Measurements from ENCODE around the gene IGSF23. TPM values are rescaled to one million over a fixed set of nuclear protein-coding genes. Genes with fewer than 3 reads are reported as not detected.

Gene IGSF23
- polyA plus RNA-seq, 4 donors: 5.8 to 54.3 (median 17.3) TPM

DNA sequence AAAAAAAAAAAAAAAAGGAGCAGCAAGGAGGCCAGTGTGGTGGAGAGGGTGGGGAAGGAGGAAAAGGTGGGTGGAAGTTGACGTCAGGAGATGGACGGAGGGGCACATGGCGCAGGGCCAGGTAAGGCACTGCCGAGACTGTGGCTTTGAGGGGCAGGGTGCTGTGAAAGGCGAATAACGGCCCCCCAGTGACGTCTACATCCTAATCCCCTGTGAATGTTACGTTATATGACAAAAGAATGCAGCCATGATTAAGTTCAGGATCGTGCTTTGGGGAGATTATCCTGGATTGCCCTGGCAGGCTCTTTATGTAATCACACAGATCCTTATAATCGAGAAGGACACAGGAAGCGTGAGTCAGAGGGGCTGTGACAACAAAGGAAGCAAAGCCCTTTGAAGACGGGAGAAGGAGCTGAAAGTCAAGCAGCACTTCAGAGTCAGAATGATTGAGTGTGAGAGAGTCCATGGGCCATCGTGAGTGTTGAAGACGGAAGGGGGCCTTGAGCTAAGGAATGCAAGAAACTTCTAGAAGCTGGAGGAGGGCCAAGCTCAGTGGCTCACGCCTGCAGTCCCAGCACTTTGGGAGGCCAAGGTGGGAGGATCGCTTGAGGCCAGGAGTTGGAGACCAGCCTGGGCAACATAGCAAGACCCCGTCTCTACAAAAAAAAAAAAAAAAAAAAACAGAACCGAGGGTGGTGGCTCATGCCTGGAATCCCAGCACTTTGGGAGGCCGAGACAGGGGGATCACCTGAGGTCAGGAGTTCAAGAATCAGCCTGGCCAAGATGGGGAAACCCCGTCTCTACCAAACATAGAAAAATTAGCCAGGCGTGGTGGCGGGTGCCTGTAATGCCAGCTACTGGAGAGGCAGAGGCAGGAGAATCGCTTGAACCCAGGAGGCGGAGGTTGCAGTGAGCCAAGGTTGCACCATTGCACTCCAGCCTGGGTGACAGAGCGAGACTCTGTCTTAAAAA is 71.8 kb downstream of the IGSF23 start:
- Histone ChIP-seq H3K4me3 (ENCODE audit: low read depth in 1 of 3, low read length in 3 of 3) (no peak overlapping the region), H3K9me3 (ENCODE audit: control insufficient read depth in 2 of 2, insufficient read depth in 1 of 2, low read depth in 1 of 2, low read length in 1 of 2) (no peaks in the 10 kb centered on the region), H3K4me1 (ENCODE audit: control insufficient read depth in 3 of 3, insufficient read depth in 2 of 3, low read depth in 1 of 3, low read length in 2 of 3) (peaks cover 0 to 12% (median 4%) of the 10 kb centered on the region in 3 donors), H3K27me3 (ENCODE audit: control insufficient read depth in 3 of 3, insufficient read depth in 3 of 3, low read length in 3 of 3) (no peaks in the 10 kb centered on the region), H3K27ac (ENCODE audit: low read depth in 1 of 3, low read length in 2 of 3) (peak overlapping the region in 1 of 3 donors; percentile 31), H3K36me3 (ENCODE audit: control insufficient read depth in 3 of 3, insufficient read depth in 2 of 3, low read depth in 1 of 3, low read length in 3 of 3) (peaks cover 0 to 47% (median 2%) of the 10 kb centered on the region in 3 donors)
- FAIRE-seq (no peak), DNase-seq (peak; percentile 41 to 62)
- WGBS, 3 donors: 31 to 36% (median 31%) methylated on average over 23 to 25 of the region's 25 CpGs

DNA sequence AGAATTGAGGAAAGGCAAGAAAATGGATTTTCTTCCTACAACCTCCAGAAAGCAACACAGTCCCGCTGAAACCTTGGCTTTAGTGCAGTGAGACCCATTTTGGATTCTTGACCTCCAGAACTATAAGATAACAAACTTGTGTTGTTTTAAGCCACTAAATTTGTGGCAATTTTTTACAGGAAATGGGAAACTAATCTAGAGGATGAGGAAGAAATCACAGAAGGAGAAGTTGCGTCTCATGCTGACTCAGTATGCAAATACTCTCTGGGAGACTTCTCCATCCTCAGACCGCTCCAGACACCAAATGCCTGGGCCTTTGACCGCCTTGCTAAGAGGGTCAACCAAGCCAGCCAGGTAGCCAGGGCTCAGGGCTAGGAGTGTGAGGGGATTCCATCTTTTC is 72.5 kb downstream of the IGSF23 start:
- WGBS, 3 donors: 62 to 79% (median 79%) methylated on average over 4 of the region's 4 CpGs
- Histone ChIP-seq H3K4me1 (ENCODE audit: control insufficient read depth in 3 of 3, insufficient read depth in 2 of 3, low read depth in 1 of 3, low read length in 2 of 3) (peaks cover 0 to 12% (median 4%) of the 10 kb centered on the region in 3 donors), H3K9me3 (ENCODE audit: control insufficient read depth in 2 of 2, insufficient read depth in 1 of 2, low read depth in 1 of 2, low read length in 1 of 2) (no peaks in the 10 kb centered on the region), H3K27ac (ENCODE audit: low read depth in 1 of 3, low read length in 2 of 3) (no peak overlapping the region), H3K4me3 (ENCODE audit: low read depth in 1 of 3, low read length in 3 of 3) (no peak overlapping the region), H3K27me3 (ENCODE audit: control insufficient read depth in 3 of 3, insufficient read depth in 3 of 3, low read length in 3 of 3) (no peaks in the 10 kb centered on the region), H3K36me3 (ENCODE audit: control insufficient read depth in 3 of 3, insufficient read depth in 2 of 3, low read depth in 1 of 3, low read length in 3 of 3) (peaks cover 0 to 40% (median 2%) of the 10 kb centered on the region in 3 donors)
- FAIRE-seq (no peak), DNase-seq (no peak)

Other genes with a start within 250 kb of the IGSF23 start
- 1 to 10 TPM in 3 of 4 donors, under 1 TPM in 1; 0.54 to 5.8 (median 1.3) TPM for gene ZNF285, start 212.0 kb upstream of the IGSF23 start, polyA plus RNA-seq
- 1 to 10 TPM in 3 of 4 donors, under 1 TPM in 1; 0.27 to 9.2 (median 1.8) TPM for gene ZNF229, start 165.1 kb upstream of the IGSF23 start, polyA plus RNA-seq
- 10 to 100 TPM in 1 of 4 donors, 1 to 10 TPM in 3; 4.6 to 11.4 (median 6.2) TPM for gene ZNF180, start 113.0 kb upstream of the IGSF23 start, polyA plus RNA-seq
- 10 to 100 TPM in 2 of 4 donors, 1 to 10 TPM in 1, under 1 TPM in 1; 0.19 to 28.4 (median 10.6) TPM for gene CEACAM20, start 83.9 kb upstream of the IGSF23 start, polyA plus RNA-seq
- 10 to 100 TPM; 19.9 to 96.6 (median 24.1) TPM for gene PVR, start 30.3 kb downstream of the IGSF23 start, polyA plus RNA-seq
- 10 to 100 TPM in 3 of 4 donors, 1 to 10 TPM in 1; 4.3 to 53.0 (median 21.6) TPM for gene CEACAM19, start 57.9 kb downstream of the IGSF23 start, polyA plus RNA-seq
- under 1 TPM in 1 of 4 donors, not detected in 3; 0.07 TPM for gene CEACAM16, start 85.6 kb downstream of the IGSF23 start, polyA plus RNA-seq
- gene BCL3, start 135.1 kb downstream of the IGSF23 start, polyA plus RNA-seq: 100 to 1,000 TPM in 2 of 4 donors, 10 to 100 TPM in 2; 48.6 to 136 (median 77.3) TPM
- gene CBLC, start 164.3 kb downstream of the IGSF23 start, polyA plus RNA-seq: 100 to 1,000 TPM in 2 of 4 donors, 10 to 100 TPM in 2; 54.0 to 162 (median 92.3) TPM
- gene BCAM, start 195.5 kb downstream of the IGSF23 start, polyA plus RNA-seq: 100 to 1,000 TPM in 1 of 4 donors, 10 to 100 TPM in 1, 1 to 10 TPM in 2; 2.9 to 136 (median 18.5) TPM
- gene NECTIN2, start 232.7 kb downstream of the IGSF23 start, polyA plus RNA-seq: 100 to 1,000 TPM in 2 of 4 donors, 10 to 100 TPM in 2; 72.5 to 153 (median 100) TPM

Data from small intestine (tissue), 7 donors.